Measurements from ENCODE around the gene C9orf40. TPM values are rescaled to one million over a fixed set of nuclear protein-coding genes. Genes with fewer than 3 reads are reported as not detected.
A peak's percentile ranks its signal among the peaks of the same experiment; 100 is the strongest.

The C9orf40 gene, protein sequence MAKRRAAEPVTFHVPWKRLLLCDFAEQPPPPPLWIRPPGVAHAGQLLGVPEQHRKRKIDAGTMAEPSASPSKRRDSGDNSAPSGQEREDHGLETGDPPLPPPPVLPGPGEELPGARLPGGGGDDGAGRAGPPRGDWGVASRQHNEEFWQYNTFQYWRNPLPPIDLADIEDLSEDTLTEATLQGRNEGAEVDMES
- 2.3 TPM for total RNA-seq
- polyA plus RNA-seq (ENCODE audit: insufficient read depth, low read depth, low replicate concordance), result 5.2 TPM
- long read RNA-seq, donor 1, transcript C9orf40-201 (2 exons, 2,327 nt), result major isoform, 7 of 15 reads
- long read RNA-seq, donor 1, partial matches to known transcripts, result 8 of 15 reads
- long read RNA-seq, donor 1, other reads (novel, unspliced or antisense), result 0 of 15 reads
- long read RNA-seq, donor 2, partial matches to known transcripts, result 0 of 1 reads
- long read RNA-seq, donor 2, other reads (novel, unspliced or antisense), result 0 of 1 reads
- long read RNA-seq, donor 3, transcript C9orf40-201 (2 exons, 2,327 nt), result major isoform, 7 of 12 reads
- long read RNA-seq, donor 3, partial matches to known transcripts, result 0 of 12 reads
- long read RNA-seq, donor 3, other reads (novel, unspliced or antisense), result 5 of 12 reads
- long read RNA-seq, donor 4, transcript C9orf40-201 (2 exons, 2,327 nt), result major isoform, 5 of 5 reads
- long read RNA-seq, donor 4, partial matches to known transcripts, result 0 of 5 reads
- long read RNA-seq, donor 4, other reads (novel, unspliced or antisense), result 0 of 5 reads
- long read RNA-seq, donor 5, result 0 reads
- long read RNA-seq, donor 6, partial matches to known transcripts, result 0 of 3 reads
- long read RNA-seq, donor 6, other reads (novel, unspliced or antisense), result 0 of 3 reads
- long read RNA-seq, donor 7, partial matches to known transcripts, result 0 of 3 reads
- long read RNA-seq, donor 7, other reads (novel, unspliced or antisense), result 0 of 3 reads
- long read RNA-seq, donor 8, transcript C9orf40-201 (2 exons, 2,327 nt), result major isoform, 8 of 13 reads
- long read RNA-seq, donor 8, partial matches to known transcripts, result 5 of 13 reads
- long read RNA-seq, donor 8, other reads (novel, unspliced or antisense), result 0 of 13 reads
- long read RNA-seq, donor 9, partial matches to known transcripts, result 0 of 2 reads
- long read RNA-seq, donor 9, other reads (novel, unspliced or antisense), result 0 of 2 reads
- long read RNA-seq, donor 10, partial matches to known transcripts, result 0 of 1 reads
- long read RNA-seq, donor 10, other reads (novel, unspliced or antisense), result 0 of 1 reads

DNA sequence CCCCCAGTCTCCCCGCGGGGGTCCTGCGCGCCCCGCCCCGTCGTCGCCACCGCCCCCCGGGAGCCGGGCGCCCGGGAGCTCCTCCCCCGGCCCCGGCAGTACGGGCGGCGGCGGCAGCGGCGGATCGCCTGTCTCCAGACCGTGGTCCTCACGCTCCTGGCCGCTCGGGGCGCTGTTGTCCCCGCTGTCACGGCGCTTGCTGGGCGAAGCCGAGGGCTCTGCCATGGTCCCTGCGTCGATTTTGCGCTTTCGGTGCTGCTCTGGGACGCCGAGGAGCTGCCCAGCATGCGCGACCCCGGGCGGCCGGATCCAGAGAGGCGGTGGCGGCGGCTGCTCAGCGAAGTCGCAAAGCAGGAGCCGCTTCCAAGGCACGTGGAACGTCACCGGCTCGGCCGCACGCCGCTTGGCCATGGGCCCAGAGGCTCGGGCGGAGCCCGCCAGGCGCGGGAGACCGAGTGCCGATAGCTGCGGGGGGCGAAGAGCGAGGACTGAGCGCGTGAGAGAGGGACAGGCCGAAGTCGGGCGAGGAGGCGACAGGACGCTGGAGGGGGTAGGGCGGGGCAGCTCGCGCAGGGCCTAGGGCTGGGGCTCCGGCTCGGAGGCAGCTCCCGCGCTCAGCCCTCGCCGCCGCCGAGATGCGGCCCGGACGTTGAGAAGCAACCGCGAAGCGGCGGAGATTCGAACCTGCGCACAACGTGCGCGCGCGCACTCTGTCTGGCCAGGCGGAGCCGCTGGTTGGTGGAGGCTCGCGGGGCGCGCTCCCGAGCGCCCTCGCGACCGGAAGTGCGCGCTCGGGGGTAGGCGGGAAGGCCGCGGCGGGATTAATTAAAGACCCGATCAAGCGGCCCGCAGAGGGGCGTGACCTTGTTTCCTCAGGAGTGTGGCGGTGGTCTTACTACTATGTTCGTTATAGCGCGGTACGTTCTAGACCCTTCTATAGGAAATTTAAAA lies at the start of gene C9orf40:
C9orf40 (minus strand) TSS at position 712 of the 951 bp plus-strand sequence; CDS start at position 411, 301 bp downstream.
- H3K4me1 ChIP-seq (ENCODE audit: control insufficient read depth in 2 of 3, insufficient read depth in 2 of 3, low read depth in 1 of 3, low read length in 3 of 3), result no peaks in the 10 kb centered on the region
- intact Hi-C loops (cut with DNase I), result no loop called here
- no peaks in the 10 kb centered on the region for H3K36me3 ChIP-seq (ENCODE audit: control insufficient read depth in 2 of 3, insufficient read depth in 3 of 3, low read length in 3 of 3)
- H3K9me3 ChIP-seq (ENCODE audit: control insufficient read depth in 2 of 3, insufficient read depth in 1 of 3, low read length in 3 of 3), result no peaks in the 10 kb centered on the region
- DNase-seq, result peak; percentile 93 to 96 (median 94)
- peak within 1 kb of the TSS; percentile 74 to 88 (median 85) for H3K9ac ChIP-seq (ENCODE audit: low read length in 3 of 3)
- FAIRE-seq, result no peak
- peak within 1 kb of the TSS; percentile 75 to 89 (median 75) for H3K4me3 ChIP-seq (ENCODE audit: low read length in 3 of 3)
- TF ChIP-seq, protein P1, sequence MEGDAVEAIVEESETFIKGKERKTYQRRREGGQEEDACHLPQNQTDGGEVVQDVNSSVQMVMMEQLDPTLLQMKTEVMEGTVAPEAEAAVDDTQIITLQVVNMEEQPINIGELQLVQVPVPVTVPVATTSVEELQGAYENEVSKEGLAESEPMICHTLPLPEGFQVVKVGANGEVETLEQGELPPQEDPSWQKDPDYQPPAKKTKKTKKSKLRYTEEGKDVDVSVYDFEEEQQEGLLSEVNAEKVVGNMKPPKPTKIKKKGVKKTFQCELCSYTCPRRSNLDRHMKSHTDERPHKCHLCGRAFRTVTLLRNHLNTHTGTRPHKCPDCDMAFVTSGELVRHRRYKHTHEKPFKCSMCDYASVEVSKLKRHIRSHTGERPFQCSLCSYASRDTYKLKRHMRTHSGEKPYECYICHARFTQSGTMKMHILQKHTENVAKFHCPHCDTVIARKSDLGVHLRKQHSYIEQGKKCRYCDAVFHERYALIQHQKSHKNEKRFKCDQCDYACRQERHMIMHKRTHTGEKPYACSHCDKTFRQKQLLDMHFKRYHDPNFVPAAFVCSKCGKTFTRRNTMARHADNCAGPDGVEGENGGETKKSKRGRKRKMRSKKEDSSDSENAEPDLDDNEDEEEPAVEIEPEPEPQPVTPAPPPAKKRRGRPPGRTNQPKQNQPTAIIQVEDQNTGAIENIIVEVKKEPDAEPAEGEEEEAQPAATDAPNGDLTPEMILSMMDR (IDR thresholded peaks at IDR 0.05; ENCODE audit: borderline replicate concordance, extremely low read depth, insufficient read depth), result peak; percentile 80
- no peaks in the 10 kb centered on the region for H3K27me3 ChIP-seq (ENCODE audit: control insufficient read depth, insufficient read depth, low read length)
- H3K27ac ChIP-seq (ENCODE audit: low read depth in 2 of 2, low read length in 2 of 2), result peak within 1 kb of the TSS; percentile 91 to 95

DNA sequence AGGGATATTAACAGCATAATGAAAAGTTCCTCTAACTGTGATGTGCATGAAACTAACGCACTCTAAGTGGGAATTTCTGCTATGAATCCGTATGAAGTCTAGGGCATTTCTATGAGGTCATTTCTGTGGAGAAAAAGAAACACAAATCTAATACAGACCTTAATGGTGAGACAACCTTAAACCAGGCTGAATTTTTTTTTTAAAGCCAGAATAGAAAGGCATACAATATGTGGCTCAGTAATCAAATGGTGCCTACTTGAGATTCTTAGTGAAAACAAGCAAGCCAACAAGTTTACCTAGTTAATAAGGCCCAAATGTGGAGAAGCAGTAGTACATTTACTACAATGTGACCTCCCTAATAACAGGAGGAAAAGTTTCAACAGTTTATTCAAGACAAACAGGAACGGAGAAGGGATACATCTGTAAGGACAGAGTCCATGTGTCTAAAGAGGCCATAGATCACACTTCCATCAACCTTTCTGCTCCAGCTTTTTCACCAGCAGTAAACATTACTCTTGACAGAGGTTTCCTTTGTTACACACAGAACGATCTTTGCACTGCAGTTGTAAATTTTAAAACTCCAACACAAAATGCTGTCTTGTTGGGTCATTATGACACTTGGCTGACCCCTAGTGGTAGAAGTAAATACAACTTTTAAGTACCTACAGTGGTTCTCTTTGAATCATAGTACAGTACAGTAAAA lies 49.2 kb upstream of the C9orf40 start:
- intact Hi-C loops (cut with DNase I), result loop anchor here (5.0 kb wide), 1 partner anchor 225 kb away; no protein-coding TSS in a partner anchor
- DNase-seq, result peak in 3 of 5 donors; percentile 35 to 96 (median 95)
- FAIRE-seq, result peak; percentile 98

More for the DNA sequence above, 49.2 kb upstream of the C9orf40 start:
- Histone ChIP-seq H3K9ac (ENCODE audit: low read length in 3 of 3) (peak overlapping the region in 1 of 3 donors; percentile 8), H3K4me1 (ENCODE audit: control insufficient read depth in 2 of 3, insufficient read depth in 2 of 3, low read depth in 1 of 3, low read length in 3 of 3) (peaks cover 0 to 9% (median 0%) of the 10 kb centered on the region in 3 donors), H3K27ac (ENCODE audit: low read depth in 2 of 2, low read length in 2 of 2) (no peak overlapping the region), H3K4me3 (ENCODE audit: low read length in 3 of 3) (peak overlapping the region in 1 of 3 donors; percentile 18), H3K36me3 (ENCODE audit: control insufficient read depth in 2 of 3, insufficient read depth in 3 of 3, low read length in 3 of 3) (no peaks in the 10 kb centered on the region), H3K9me3 (ENCODE audit: control insufficient read depth in 2 of 3, insufficient read depth in 1 of 3, low read length in 3 of 3) (no peaks in the 10 kb centered on the region), H3K27me3 (ENCODE audit: control insufficient read depth, insufficient read depth, low read length) (no peaks in the 10 kb centered on the region)
- TF ChIP-seq, protein P1 (IDR thresholded peaks at IDR 0.05; ENCODE audit: borderline replicate concordance, extremely low read depth, insufficient read depth), result peak; percentile 77

Measured in kidney (tissue), 22 donors.